ENCODE data around the gene RRP15.

DNA sequence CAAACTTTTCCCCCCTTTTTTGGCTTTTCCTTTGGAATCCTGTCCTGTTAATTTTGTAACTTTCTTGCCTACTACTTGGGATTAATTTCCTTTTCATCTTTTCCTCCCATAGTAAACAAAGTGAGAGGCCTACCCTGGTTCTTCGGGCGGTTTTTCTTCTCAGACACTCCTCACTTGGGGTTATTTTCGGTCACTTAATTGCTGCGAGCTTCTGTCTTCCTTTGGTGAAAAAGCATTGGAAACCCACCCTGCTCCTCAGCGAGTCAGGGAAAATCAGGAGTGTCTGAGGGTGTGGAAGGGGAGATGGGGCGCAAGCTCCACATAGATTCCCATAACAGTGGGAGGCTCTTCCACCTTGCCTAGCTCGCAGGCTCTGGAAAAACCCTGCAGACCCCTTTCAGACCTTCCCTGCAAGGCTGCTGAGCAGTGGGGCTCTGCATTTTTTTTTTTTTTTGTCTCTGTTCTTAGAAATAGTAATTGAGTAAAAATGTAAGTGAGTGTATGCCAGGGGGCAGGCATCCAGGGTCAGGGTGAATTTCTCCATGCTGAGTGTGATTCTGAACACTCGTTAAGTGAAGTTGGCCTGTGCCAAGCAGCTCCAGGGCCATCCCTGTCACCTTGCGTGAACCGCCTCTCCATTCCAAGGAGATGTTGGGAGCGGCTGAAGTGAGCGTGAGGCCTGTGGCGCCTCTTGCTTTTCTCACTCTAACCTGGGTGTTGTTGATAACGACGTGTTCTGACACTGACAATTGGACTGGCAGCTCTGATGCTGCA, 80.3 kb downstream of the RRP15 start:
- TF ChIP-seq EZH2 (IDR thresholded peaks at IDR 0.05) (no peak), POLR2AphosphoS5 (IDR thresholded peaks at IDR 0.05; ENCODE audit: borderline replicate concordance, low read depth, low read length) (no peak)
